ENCODE data around the gene ABHD12. TPM values are rescaled to one million over a fixed set of nuclear protein-coding genes. Genes with fewer than 3 reads are reported as not detected.

Gene ABHD12
- total and polyA plus RNA-seq, 2 donors (not counting 1 experiment from before 2014, with no cell fraction given): 9.6 to 28.3 TPM

GRCh38 chr20:25315418-25316210, 75.0 kb downstream of the ABHD12 start:
- H2AFZ ChIP-seq (ENCODE audit: insufficient read depth, low read depth, low read length, poor library complexity, severe bottlenecking): no peak overlapping the region
- intact Hi-C loops (cut with micrococcal nuclease): loop anchor here (10.0 kb wide), 1 partner anchor 309 kb away; the partner anchor contains the start of gene NANP
- no peak overlapping the region for H3K4me2 ChIP-seq (replicated peaks; ENCODE audit: low read depth, low read length, poor library complexity, severe bottlenecking)
- H3K4me1 ChIP-seq (ENCODE audit: control insufficient read depth in 2 of 2, insufficient read depth in 2 of 2, low read length in 2 of 2): peaks cover 21 to 37% of the 10 kb centered on the region in 2 donors
- H3K27ac ChIP-seq (ENCODE audit: low read length in 2 of 2): no peak overlapping the region
- no peaks in the 10 kb centered on the region for H3K27me3 Mint-ChIP-seq
- no peaks in the 10 kb centered on the region for H3K79me2 ChIP-seq (ENCODE audit: control insufficient read depth, insufficient read depth, low read length)
- POLR2A ChIA-PET: interaction anchor here (0.7 kb wide), 1 partner anchor 29 kb away, joined by 3 read pairs; no protein-coding TSS in a partner anchor
- H3K9me3 Mint-ChIP-seq (ENCODE audit: insufficient read depth): no peaks in the 10 kb centered on the region
- CTCF ChIA-PET: interaction anchor here (1.5 to 2.0 kb wide), 2 partner anchors 81 to 84 kb away, joined by 6 to 9 read pairs; no protein-coding TSS in a partner anchor
- TF ChIP-seq CTCF (IDR thresholded peaks at IDR 0.05) (no peak), EZH2 (IDR thresholded peaks at IDR 0.05; ENCODE audit: borderline replicate concordance, insufficient read depth, low read depth, low read length, poor library complexity, severe bottlenecking) (no peak)
- ATAC-seq (ENCODE audit: low read depth): no peak
- H3K36me3 ChIP-seq (replicated peaks in 1 of 2; ENCODE audit: control extremely low read depth in 1 of 2, control insufficient read depth in 1 of 2, extremely low read depth in 1 of 2, insufficient read depth in 2 of 2, low read length in 1 of 2): peaks cover 0 to 4% of the 10 kb centered on the region in 2 experiments
- H3K4me3 ChIP-seq (ENCODE audit: control extremely low read depth in 1 of 5, extremely low read depth in 1 of 5, insufficient read depth in 1 of 5, low read depth in 2 of 5, low read length in 4 of 5): no peak overlapping the region
- no peak overlapping the region for H3K9ac ChIP-seq (ENCODE audit: low read length)
- no peaks in the 10 kb centered on the region for H4K20me1 ChIP-seq (ENCODE audit: control insufficient read depth, insufficient read depth, low read length, poor library complexity, severe bottlenecking)
- no peak for DNase-seq
- peaks cover 0 to 2% (median 0%) of the 10 kb centered on the region in 3 donors for H3K9me3 ChIP-seq (ENCODE audit: control extremely low read depth in 1 of 3, control insufficient read depth in 2 of 3, insufficient read depth in 1 of 3, low read length in 2 of 3)
- WGBS (ENCODE audit: insufficient coverage): 94% methylated on average over 4 of the region's 8 CpGs
- H3K27me3 ChIP-seq (replicated peaks in 1 of 4; ENCODE audit: control extremely low read depth in 1 of 4, control insufficient read depth in 3 of 4, insufficient read depth in 4 of 4, low read length in 3 of 4): no peaks in the 10 kb centered on the region
- peaks cover 39% of the 10 kb centered on the region for H3K4me1 Mint-ChIP-seq
- no peak overlapping the region for H3K4me3 Mint-ChIP-seq
- H3K27ac Mint-ChIP-seq: peak overlapping the region; percentile 6
